HG02870 (cell line): ENCODE measurements around the gene SH3BGRL2.
"Not testable (repeated sequence)": the region's sequence is repeated elsewhere in the genome, so short reads cannot be mapped to it uniquely, and the experiment has no call there.

Experiments used
- ATAC-seq: cut with Tn5 transposase; IDR thresholded peaks from one replicate; pipeline ENCODE4 v1.9.1; 2021; ENCODE audit warnings: mild to moderate bottlenecking, moderate library complexity; ENCODE audit not compliant: unreplicated experiment

Gene SH3BGRL2

GRCh38 chr6:79734374-79734773, 103.2 kb downstream of the SH3BGRL2 start:
- ATAC-seq, result no peak

GRCh38 chr6:79735183-79735582, 104.1 kb downstream of the SH3BGRL2 start:
- ATAC-seq, result no peak

- no peak for ATAC-seq
Measured at GRCh38 chr6:79737172-79737571, 106.0 kb downstream of the SH3BGRL2 start.

- ATAC-seq, result no peak
Measured at GRCh38 chr6:79742030-79742429, 110.9 kb downstream of the SH3BGRL2 start.

GRCh38 chr6:79745282-79745681, 114.2 kb downstream of the SH3BGRL2 start:
- not testable (repeated sequence) for ATAC-seq

GRCh38 chr6:79746325-79746724, 115.2 kb downstream of the SH3BGRL2 start:
- ATAC-seq, result not testable (repeated sequence)

- ATAC-seq, result no peak
Measured at GRCh38 chr6:79750806-79751205, 119.7 kb downstream of the SH3BGRL2 start.
